Thoracic aorta (tissue), 2 donors: ENCODE measurements around the gene FTSJ3. TPM values are rescaled to one million over a fixed set of nuclear protein-coding genes. Genes with fewer than 3 reads are reported as not detected.
"Not testable (repeated sequence)": the region's sequence is repeated elsewhere in the genome, so short reads cannot be mapped to it uniquely, and the experiment has no call there.

Source experiments
- ATAC-seq: fragments of 150-250 bp; one replicate; pipeline ENCODE4 v1.8.0; 2017; ENCODE audit warnings: low read depth; ENCODE audit not compliant: insufficient number of reproducible peaks, low FRiP score
- DNase-seq: peaks from one replicate; pipeline ENCODE4 v3.0.0-alpha.2; 2020; ENCODE audit warnings: low spot score
- H3K27ac ChIP-seq, 2 donors: fragments of 200-600 bp; sonication (generic); 1 replicate in 1 of 2; 2 replicates in 1 of 2; pipeline ENCODE4 v1.5.1; 2016; ENCODE audit warnings: mild to moderate bottlenecking in 2 of 2, moderate library complexity in 2 of 2
- H3K27me3 ChIP-seq: fragments of 200-600 bp; sonication (generic); replicated peaks from 2 replicates; pipeline ENCODE4 v1.6.0; 2016; ENCODE audit warnings: mild to moderate bottlenecking; ENCODE audit not compliant: insufficient read depth
- H3K36me3 ChIP-seq: fragments of 200-600 bp; sonication (generic); one replicate; pipeline ENCODE4 v1.5.1; 2016
- H3K4me1 ChIP-seq, 2 donors: fragments of 200-600 bp; sonication (generic); 1 replicate in 1 of 2; 2 replicates in 1 of 2; pipeline versions ENCODE4 v1.5.1 to v1.6.0; 2016; ENCODE audit warnings: low read depth in 2 of 2, mild to moderate bottlenecking in 1 of 2; ENCODE audit not compliant: control insufficient read depth in 1 of 2
- H3K4me3 ChIP-seq: fragments of 200-600 bp; sonication (generic); 2 replicates; pipeline ENCODE4 v1.5.1; 2016; ENCODE audit warnings: mild to moderate bottlenecking
- H3K9me3 ChIP-seq: fragments of 200-600 bp; sonication (generic); 2 replicates; pipeline ENCODE4 v1.5.1; 2016
- total RNA-seq, 2 donors: library from RNA; depleted of rRNA; stranded (reverse); fragments of >200 nt; gene quantifications; one replicate each; pipeline versions ENCODE4 v1.1.0 to v1.2.3, GENCODE V29; 2016
- TF ChIP-seq, protein P1 (sequence below): fragments of 200-600 bp; sonication (generic); IDR thresholded peaks from one replicate; pipeline ENCODE4 v1.5.1; 2019; ENCODE audit warnings: antibody characterized with exemption

Gene FTSJ3
- total RNA-seq, 2 donors from 2014 or later: 38.2 to 52.9 TPM

DNA sequence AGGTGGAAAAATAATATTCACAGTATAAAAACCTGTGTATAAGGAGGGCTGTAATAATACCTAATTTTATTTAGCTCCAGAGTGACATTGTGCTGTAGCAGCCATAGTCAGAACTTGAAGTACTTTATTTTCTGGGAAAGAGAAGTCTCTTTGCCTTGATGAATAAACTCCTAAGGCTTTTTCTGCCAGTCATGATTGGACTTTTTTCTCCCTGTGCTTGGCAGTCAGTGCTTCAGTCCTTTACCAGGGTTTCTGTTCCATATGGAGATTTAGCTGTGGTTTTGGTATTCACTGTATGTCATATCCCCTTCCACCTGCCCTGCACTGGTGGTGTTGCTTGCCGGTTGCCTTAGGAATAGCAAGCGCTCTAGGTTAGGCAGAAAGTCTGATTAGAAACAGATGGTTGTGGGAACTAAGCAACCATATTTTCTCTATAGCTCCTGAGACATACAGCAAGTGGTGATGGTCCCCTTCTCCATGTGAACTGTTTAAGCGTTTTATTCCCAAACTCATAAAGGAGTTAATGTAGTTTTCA, 28.8 kb downstream of the FTSJ3 start:
- H3K4me1 ChIP-seq: no peaks in the 10 kb centered on the region
- H3K9me3 ChIP-seq: no peaks in the 10 kb centered on the region
- H3K4me3 ChIP-seq: no peak overlapping the region
- DNase-seq (no peak), ATAC-seq (no peak)
- H3K36me3 ChIP-seq: peaks cover 72% of the 10 kb centered on the region
- H3K27ac ChIP-seq: no peak overlapping the region
- TF ChIP-seq, protein P1, sequence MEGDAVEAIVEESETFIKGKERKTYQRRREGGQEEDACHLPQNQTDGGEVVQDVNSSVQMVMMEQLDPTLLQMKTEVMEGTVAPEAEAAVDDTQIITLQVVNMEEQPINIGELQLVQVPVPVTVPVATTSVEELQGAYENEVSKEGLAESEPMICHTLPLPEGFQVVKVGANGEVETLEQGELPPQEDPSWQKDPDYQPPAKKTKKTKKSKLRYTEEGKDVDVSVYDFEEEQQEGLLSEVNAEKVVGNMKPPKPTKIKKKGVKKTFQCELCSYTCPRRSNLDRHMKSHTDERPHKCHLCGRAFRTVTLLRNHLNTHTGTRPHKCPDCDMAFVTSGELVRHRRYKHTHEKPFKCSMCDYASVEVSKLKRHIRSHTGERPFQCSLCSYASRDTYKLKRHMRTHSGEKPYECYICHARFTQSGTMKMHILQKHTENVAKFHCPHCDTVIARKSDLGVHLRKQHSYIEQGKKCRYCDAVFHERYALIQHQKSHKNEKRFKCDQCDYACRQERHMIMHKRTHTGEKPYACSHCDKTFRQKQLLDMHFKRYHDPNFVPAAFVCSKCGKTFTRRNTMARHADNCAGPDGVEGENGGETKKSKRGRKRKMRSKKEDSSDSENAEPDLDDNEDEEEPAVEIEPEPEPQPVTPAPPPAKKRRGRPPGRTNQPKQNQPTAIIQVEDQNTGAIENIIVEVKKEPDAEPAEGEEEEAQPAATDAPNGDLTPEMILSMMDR: no peak
- no peaks in the 10 kb centered on the region for H3K27me3 ChIP-seq

DNA sequence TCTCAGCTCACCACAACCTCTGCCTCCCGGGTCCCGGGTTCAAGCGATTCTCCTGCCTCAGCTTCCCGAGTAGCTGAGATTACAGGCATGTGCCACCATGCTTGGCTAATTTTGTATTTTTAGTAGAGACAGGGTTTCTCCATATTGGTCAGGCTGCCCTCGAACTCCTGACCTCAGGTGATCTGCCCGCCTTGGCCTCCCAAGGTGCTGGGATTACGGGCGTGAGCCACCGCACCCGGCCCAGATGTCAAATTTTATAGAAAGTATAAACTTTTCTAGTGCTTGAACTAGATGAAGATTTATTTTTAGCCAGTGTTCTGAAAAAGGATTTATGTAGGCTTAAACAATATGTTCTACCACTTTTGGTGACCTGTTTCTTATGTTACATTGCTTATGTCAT, 31.1 kb downstream of the FTSJ3 start:
- H3K4me1 ChIP-seq, ATAC-seq, H3K4me3 ChIP-seq, DNase-seq, H3K27me3 ChIP-seq, H3K27ac ChIP-seq, H3K9me3 ChIP-seq: not testable (repeated sequence)
- peaks cover 72% of the 10 kb centered on the region for H3K36me3 ChIP-seq

DNA sequence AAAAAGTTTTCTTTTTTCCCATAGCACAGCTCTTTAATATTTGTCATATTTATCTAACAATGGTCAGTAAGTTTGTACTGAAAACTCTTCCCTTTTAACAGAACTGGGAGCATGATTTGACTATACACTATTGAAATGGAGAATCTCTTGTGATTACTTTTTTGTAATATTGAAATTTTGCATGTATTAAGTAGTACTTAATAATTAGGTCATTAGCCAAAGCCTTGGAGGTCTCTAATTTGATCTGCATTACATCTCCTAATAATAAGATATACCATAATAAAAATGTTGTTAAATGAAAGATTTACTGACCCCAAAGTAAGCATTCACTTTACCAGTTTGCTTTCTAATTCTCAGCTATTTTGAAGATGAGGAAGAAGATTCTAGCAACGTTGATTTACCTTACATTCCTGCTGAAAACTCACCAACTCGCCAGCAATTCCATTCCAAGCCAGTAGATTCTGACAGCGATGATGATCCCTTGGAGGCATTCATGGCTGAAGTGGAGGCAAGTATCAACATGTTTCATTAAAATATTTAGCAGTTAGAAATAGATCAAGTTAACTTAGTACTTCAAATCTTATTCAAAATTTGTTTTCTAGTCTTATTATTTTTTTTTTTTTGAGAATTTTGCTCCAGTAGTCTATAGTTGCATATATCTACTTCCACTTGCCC, 35.3 kb downstream of the FTSJ3 start:
- Histone ChIP-seq H3K4me3 (no peak overlapping the region), H3K27me3 (no peaks in the 10 kb centered on the region), H3K9me3 (no peaks in the 10 kb centered on the region), H3K4me1 (no peaks in the 10 kb centered on the region), H3K36me3 (peaks cover 61% of the 10 kb centered on the region), H3K27ac (no peak overlapping the region)
- TF ChIP-seq, protein P1: no peak
- DNase-seq (no peak), ATAC-seq (no peak)

DNA sequence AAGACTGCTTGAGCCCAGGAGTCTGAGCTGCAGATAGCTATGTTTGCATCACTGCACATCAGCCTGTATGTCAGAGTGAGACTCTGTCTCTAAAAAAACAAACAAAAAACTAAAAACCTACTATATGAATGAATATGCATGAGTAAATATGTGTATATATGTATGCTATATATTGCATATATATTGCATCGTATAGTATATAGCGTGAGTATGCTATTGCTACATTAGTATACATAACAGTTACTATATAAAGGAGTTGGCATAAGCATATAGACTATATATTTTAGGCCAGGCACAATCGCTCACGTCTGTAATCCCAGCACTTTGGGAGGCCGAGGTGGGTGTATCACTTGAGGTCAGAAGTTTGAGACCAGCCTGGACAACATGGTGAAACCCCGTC, 37.4 kb downstream of the FTSJ3 start:
- H3K4me3 ChIP-seq: no peak overlapping the region
- H3K4me1 ChIP-seq: no peaks in the 10 kb centered on the region
- ATAC-seq: no peak
- no peak for DNase-seq
- H3K36me3 ChIP-seq: peaks cover 52% of the 10 kb centered on the region
- H3K9me3 ChIP-seq: no peaks in the 10 kb centered on the region
- H3K27me3 ChIP-seq: no peaks in the 10 kb centered on the region
- H3K27ac ChIP-seq: no peak overlapping the region
- TF ChIP-seq, protein P1: no peak

DNA sequence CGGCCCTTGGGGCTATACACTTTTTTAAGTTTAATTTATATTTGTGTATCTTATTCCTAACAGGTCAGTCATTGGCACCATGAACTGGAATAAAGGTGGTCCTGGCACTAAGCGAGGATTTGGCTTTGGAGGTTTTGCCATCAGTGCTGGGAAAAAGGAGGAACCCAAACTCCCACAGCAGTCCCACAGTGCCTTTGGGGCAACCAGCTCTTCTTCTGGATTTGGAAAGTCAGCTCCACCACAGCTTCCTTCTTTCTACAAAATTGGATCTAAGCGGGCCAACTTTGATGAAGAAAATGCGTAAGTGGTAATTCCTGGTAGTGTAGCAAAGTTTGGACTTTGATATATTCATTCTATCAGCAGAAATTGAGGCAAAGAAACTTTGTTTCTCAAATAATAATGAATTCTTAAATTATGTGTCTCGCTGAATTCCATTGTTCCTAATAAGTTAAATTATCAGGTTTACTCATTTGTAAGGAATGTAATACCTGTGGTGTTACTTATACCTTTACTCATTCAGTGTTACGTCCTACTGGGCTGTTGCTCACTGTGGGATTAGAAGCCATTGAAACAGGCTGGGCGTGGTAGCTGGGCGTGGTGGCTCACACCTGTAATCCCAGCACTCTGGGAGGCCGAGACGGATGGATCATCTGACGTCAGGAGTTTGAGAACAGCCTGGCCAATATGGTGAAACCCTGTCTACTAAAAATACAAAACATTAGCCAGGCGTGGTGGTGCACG, 40.3 kb downstream of the FTSJ3 start:
- Histone ChIP-seq H3K36me3 (peaks cover 38% of the 10 kb centered on the region), H3K27ac (no peak overlapping the region), H3K9me3 (no peaks in the 10 kb centered on the region), H3K4me1 (no peaks in the 10 kb centered on the region), H3K27me3 (no peaks in the 10 kb centered on the region), H3K4me3 (no peak overlapping the region)
- TF ChIP-seq, protein P1: no peak
- DNase-seq (no peak), ATAC-seq (no peak)
